IPS-18c (cell line): ENCODE data around the gene LAIR1.

Experiments used
- H3K4me3 ChIP-seq: 2 replicates; pipeline ENCODE4 v1.7.0; 2013; ENCODE audit warnings: low read depth, mild to moderate bottlenecking, low read length, moderate library complexity; ENCODE audit not compliant: insufficient read depth
- H3K9me3 ChIP-seq: one replicate; pipeline ENCODE4 v1.6.1; 2013; ENCODE audit warnings: mild to moderate bottlenecking, low read length, moderate library complexity; ENCODE audit not compliant: control insufficient read depth, insufficient read depth

Gene LAIR1

GRCh38 chr19:54356444-54357056 lies 8.2 kb downstream of the LAIR1 start:
- H3K9me3 ChIP-seq, result no peaks in the 10 kb centered on the region

GRCh38 chr19:54355675-54356074 lies 9.1 kb downstream of the LAIR1 start:
- H3K9me3 ChIP-seq, result no peaks in the 10 kb centered on the region

More at GRCh38 chr19:54356444-54357056, 8.2 kb downstream of the LAIR1 start:
- no peak overlapping the region for H3K4me3 ChIP-seq

GRCh38 chr19:54354761-54355160 lies 10.0 kb downstream of the LAIR1 start:
- no peak overlapping the region for H3K4me3 ChIP-seq
- H3K9me3 ChIP-seq, result no peaks in the 10 kb centered on the region

More at GRCh38 chr19:54355675-54356074, 9.1 kb downstream of the LAIR1 start:
- H3K4me3 ChIP-seq, result no peak overlapping the region

GRCh38 chr19:54352546-54352945 lies 12.2 kb downstream of the LAIR1 start:
- Histone ChIP-seq H3K9me3 (no peaks in the 10 kb centered on the region), H3K4me3 (no peak overlapping the region)

- Histone ChIP-seq H3K9me3 (no peaks in the 10 kb centered on the region), H3K4me3 (no peak overlapping the region)
These were observed 12.7 kb downstream of the LAIR1 start for GRCh38 chr19:54352041-54352440.

GRCh38 chr19:54351474-54351873 lies 13.3 kb downstream of the LAIR1 start:
- H3K4me3 ChIP-seq, result no peak overlapping the region
- no peaks in the 10 kb centered on the region for H3K9me3 ChIP-seq

GRCh38 chr19:54345938-54346386 lies 18.8 kb downstream of the LAIR1 start:
- Histone ChIP-seq H3K9me3 (no peaks in the 10 kb centered on the region), H3K4me3 (no peak overlapping the region)

- no peaks in the 10 kb centered on the region for H3K9me3 ChIP-seq
- H3K4me3 ChIP-seq, result no peak overlapping the region
These were observed 20.9 kb downstream of the LAIR1 start for GRCh38 chr19:54343868-54344267.

- H3K4me3 ChIP-seq, result no peak overlapping the region
- H3K9me3 ChIP-seq, result no peaks in the 10 kb centered on the region
These were observed 23.4 kb downstream of the LAIR1 start for GRCh38 chr19:54341295-54341694.

- Histone ChIP-seq H3K4me3 (no peak overlapping the region), H3K9me3 (no peaks in the 10 kb centered on the region)
These were observed 24.9 kb downstream of the LAIR1 start for GRCh38 chr19:54339646-54340358.

GRCh38 chr19:54338521-54338920 lies 26.2 kb downstream of the LAIR1 start:
- no peaks in the 10 kb centered on the region for H3K9me3 ChIP-seq
- no peak overlapping the region for H3K4me3 ChIP-seq

GRCh38 chr19:54337858-54338230 lies 26.9 kb downstream of the LAIR1 start:
- Histone ChIP-seq H3K4me3 (no peak overlapping the region), H3K9me3 (no peaks in the 10 kb centered on the region)

- Histone ChIP-seq H3K9me3 (no peaks in the 10 kb centered on the region), H3K4me3 (no peak overlapping the region)
These were observed 27.6 kb downstream of the LAIR1 start for GRCh38 chr19:54336893-54337857.

- H3K4me3 ChIP-seq, result no peak overlapping the region
- H3K9me3 ChIP-seq, result no peaks in the 10 kb centered on the region
These were observed 28.5 kb downstream of the LAIR1 start for GRCh38 chr19:54335979-54336892.

GRCh38 chr19:54335164-54335563 lies 29.6 kb downstream of the LAIR1 start:
- Histone ChIP-seq H3K9me3 (no peaks in the 10 kb centered on the region), H3K4me3 (no peak overlapping the region)

- H3K9me3 ChIP-seq, result no peaks in the 10 kb centered on the region
- no peak overlapping the region for H3K4me3 ChIP-seq
These were observed 31.0 kb downstream of the LAIR1 start for GRCh38 chr19:54333586-54334298.
